Heart right ventricle (tissue), 16 donors: ENCODE results near the gene KLRG1. TPM values are rescaled to one million over a fixed set of nuclear protein-coding genes. Genes with fewer than 3 reads are reported as not detected.
A peak's percentile ranks its signal among the peaks of the same experiment; 100 is the strongest.

Source experiments
- ATAC-seq, 8 donors: fragments of 200-7000 bp; cut with Tn5 transposase; one replicate each; pipeline ENCODE4 v1.9.1; 2020; ENCODE audit warnings: mild to moderate bottlenecking in 8 of 8, moderate library complexity in 8 of 8, moderate number of reproducible peaks in 1 of 8
- DNase-seq, 2 donors: peaks; one replicate each; pipeline ENCODE4 v3.0.0-alpha.2; 2020
- H3K27ac ChIP-seq, 10 donors: fragments of 200-600 bp; sonication (generic) in 2 of 10; one replicate each; pipeline versions ENCODE4 v1.5.0 to v1.8.0; 2020 to 2022; ENCODE audit warnings: mild to moderate bottlenecking in 3 of 10
- H3K27me3 ChIP-seq, 7 donors: fragments of 200-600 bp; one replicate each; pipeline ENCODE4 v1.8.0; 2021 to 2022; ENCODE audit warnings: mild to moderate bottlenecking in 2 of 7
- H3K36me3 ChIP-seq, 9 donors: fragments of 200-600 bp; sonication (generic) in 1 of 9; one replicate each; pipeline versions ENCODE4 v1.5.0 to v1.8.0; 2020 to 2022; ENCODE audit warnings: mild to moderate bottlenecking in 2 of 9
- H3K4me1 ChIP-seq, 9 donors: fragments of 200-600 bp; sonication (generic) in 1 of 9; one replicate each; pipeline versions ENCODE4 v1.5.0 to v1.8.0; 2020 to 2022; ENCODE audit warnings: mild to moderate bottlenecking in 4 of 9
- H3K4me3 ChIP-seq, 10 donors: fragments of 200-600 bp; sonication (generic) in 2 of 10; one replicate each; pipeline versions ENCODE4 v1.5.0 to v1.8.0; 2020 to 2022; ENCODE audit warnings: mild to moderate bottlenecking in 7 of 10, moderate library complexity in 2 of 10
- H3K9me3 ChIP-seq, 11 donors: fragments of 200-600 bp in 10 of 11; sonication (generic) in 2 of 11; one replicate each; pipeline versions ENCODE4 v1.5.0 to v1.8.0; 2013 to 2022; ENCODE audit warnings: mild to moderate bottlenecking in 2 of 11, control low read depth in 1 of 11, moderate library complexity in 1 of 11
- WGBS, 2 donors: extraction: QIAGEN DNeasy Blood & Tissue Kit; methylation state at CpG; one replicate each; pipeline ENCODE4 v1.1.7; 2013; ENCODE audit warnings: inconsistent platforms in 1 of 2; 5-methylcytosine and 5-hydroxymethylcytosine counted together
- intact Hi-C, 10 donors: fragments of 100-400 bp; cut with DNase I; formaldehyde crosslinking; loops; one replicate each; pipeline versions ENCODE4 v1.11.1 to v1.14.2; 2022
- polyA plus RNA-seq, 2 donors: library from polyadenylated mRNA; stranded (reverse); fragments of 200-250 nt; gene quantifications; one replicate each; pipeline ENCODE4 v1.2.3, GENCODE V29; 2013
- total RNA-seq, 10 donors: library from RNA; stranded (reverse); fragmentation: NEBNext Ultra II Directional in 3 of 10; extraction: Animal tissue kit (Norgen Biotek cat#: 25700) in 3 of 10; gene quantifications; one replicate each; pipeline versions ENCODE4 v1.2.1 to v1.2.4, GENCODE V29; 2021 to 2023
- TF ChIP-seq, protein P1 (sequence below), 9 donors: fragments of 200-600 bp; sonication (generic) in 2 of 9; IDR thresholded peaks; one replicate each; pipeline versions ENCODE4 v1.5.0 to v1.8.0; 2021 to 2022; ENCODE audit warnings: antibody characterized with exemption in 9 of 9, mild to moderate bottlenecking in 5 of 9, moderate library complexity in 1 of 9
- donor health status: Arrhythmogenic right ventricular cardiomyopathy.
- donor health status: ischemic (EF 13 %, LVEDD 7.1; RV severe dilation, severe dysfunction).
- donor health status: healthy with polysubstance abuse.
- donor health status: DM: no; HTN: yes; CAD: no.
- donor health status: DM: no; HTN: no; CAD: no.
- donor health status: ischemic (EF 25% LVEDD 6.9; RV normal size, moderate dysfunction).
- donor health status: ischemic (EF 25% LVEDD 5.7; RV mildly dilated, moderate dysfunction).
- donor health status: healthy.
- donor health status: DM: yes; HTN: yes; CAD: no.
- donor health status: Ischemic cardiomyopathy.
- donor health status: ischemic (EF 35%, LVEDD 5.7; RV mildly dilated, moderate dysfunction).
- donor health status: nonischemic (EF 11% LVEDD 7.7; RV severe dilation, severe dysfunction).
- donor health status: DM: yes; HTN: yes; CAD: no.
- donor health status: PGD.
- donor health status: ischemic (EF 29% LVEDD 5.4; RV normal size, mild dysfunction).
- donor health status: nonischemic (EF 23%, LVEDD 6.1; RV moderate dilation, normal function).

KLRG1 gene
- total and polyA plus RNA-seq, 12 donors: 1.7 to 9.2 (median 3.9) TPM

DNA sequence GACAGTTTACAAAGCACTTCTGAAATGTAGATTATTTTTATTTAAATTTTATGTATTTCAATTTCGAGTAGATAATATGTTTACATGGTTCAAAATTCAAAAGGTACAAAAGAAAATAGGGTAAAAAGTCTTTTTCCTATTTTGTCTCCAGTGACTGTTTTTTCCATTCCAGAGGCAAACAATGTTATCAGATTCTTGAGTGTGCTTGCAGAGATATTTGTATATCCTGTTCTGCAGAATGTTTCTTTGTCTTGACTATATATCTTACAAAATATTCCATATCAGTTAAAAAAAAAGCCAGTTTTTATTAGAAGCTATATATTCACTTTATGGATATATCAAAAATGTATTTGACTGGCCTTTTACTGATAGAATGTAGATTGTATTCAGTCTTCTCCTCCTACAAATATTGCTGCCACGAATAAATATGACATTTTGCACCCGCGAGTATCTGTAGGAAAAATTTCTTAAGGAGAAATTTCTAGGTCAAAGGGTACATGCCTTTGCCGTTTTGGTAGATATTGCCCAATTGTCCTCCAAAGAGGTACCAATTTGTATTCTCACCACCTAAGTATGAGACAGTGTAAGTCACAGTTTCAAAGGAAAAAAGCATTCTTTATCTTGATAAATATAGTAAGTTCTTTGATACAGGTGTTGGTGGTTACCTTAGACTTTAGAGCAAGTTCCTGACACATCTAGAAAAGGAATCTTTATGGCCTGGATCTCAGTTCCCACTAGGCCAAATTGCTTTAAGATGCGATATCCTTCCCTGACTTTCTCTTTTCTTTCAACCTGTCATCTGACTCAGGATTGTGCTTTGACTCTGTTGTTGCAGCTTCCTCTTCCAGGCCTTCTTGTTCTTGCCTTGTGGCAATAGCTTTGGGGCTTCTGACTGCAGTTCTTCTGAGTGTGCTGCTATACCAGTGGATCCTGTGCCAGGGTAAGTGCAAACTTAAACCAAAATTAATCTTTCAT lies 2.3 kb downstream of the KLRG1 start:
- H3K4me1 ChIP-seq: peaks cover 0 to 62% (median 41%) of the 10 kb centered on the region in 9 donors
- peak overlapping the region in 6 of 10 donors; percentile 41 to 66 (median 58) for H3K27ac ChIP-seq
- peak overlapping the region in 1 of 10 donors; percentile 32 for H3K4me3 ChIP-seq
- TF ChIP-seq, protein P1, sequence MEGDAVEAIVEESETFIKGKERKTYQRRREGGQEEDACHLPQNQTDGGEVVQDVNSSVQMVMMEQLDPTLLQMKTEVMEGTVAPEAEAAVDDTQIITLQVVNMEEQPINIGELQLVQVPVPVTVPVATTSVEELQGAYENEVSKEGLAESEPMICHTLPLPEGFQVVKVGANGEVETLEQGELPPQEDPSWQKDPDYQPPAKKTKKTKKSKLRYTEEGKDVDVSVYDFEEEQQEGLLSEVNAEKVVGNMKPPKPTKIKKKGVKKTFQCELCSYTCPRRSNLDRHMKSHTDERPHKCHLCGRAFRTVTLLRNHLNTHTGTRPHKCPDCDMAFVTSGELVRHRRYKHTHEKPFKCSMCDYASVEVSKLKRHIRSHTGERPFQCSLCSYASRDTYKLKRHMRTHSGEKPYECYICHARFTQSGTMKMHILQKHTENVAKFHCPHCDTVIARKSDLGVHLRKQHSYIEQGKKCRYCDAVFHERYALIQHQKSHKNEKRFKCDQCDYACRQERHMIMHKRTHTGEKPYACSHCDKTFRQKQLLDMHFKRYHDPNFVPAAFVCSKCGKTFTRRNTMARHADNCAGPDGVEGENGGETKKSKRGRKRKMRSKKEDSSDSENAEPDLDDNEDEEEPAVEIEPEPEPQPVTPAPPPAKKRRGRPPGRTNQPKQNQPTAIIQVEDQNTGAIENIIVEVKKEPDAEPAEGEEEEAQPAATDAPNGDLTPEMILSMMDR (IDR thresholded peaks at IDR 0.05): no peak
- DNase-seq (no peak), ATAC-seq (no peak)
- H3K36me3 ChIP-seq: no peaks in the 10 kb centered on the region
- intact Hi-C loops: loop anchor here in 1 of 10 donors (2.0 to 5.0 kb wide), 2 partner anchors 41 to 46 kb away; no protein-coding TSS in a partner anchor
- H3K9me3 ChIP-seq: no peaks in the 10 kb centered on the region
- H3K27me3 ChIP-seq: no peaks in the 10 kb centered on the region
- WGBS, 2 donors: 50 to 62% methylated on average over 6 of the region's 6 CpGs

DNA sequence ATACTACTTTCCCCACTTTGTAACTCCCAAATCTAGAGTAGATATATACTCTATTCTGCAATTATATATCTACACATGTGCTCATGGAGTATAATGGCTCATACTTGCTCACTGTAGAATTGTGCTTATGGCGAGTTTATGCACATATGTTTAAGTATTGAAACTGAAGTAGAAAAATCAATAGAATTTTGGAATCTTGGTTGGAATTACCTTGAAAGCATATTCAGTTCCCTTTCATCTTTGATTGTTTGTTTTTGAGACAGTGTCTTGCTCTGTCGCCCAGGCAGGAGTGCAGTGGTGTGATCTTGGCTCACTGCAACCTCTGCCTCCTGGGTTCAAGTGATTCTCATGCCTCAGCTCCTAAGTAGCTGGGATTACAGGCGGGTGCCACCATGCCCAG lies 4.5 kb downstream of the KLRG1 start:
- H3K4me1 ChIP-seq: peaks cover 0 to 48% (median 25%) of the 10 kb centered on the region in 9 donors
- no peak overlapping the region for H3K27ac ChIP-seq
- no peak for DNase-seq
- H3K4me3 ChIP-seq: peak overlapping the region in 1 of 10 donors; percentile 32
- no peaks in the 10 kb centered on the region for H3K27me3 ChIP-seq
- H3K36me3 ChIP-seq: no peaks in the 10 kb centered on the region
- no peaks in the 10 kb centered on the region for H3K9me3 ChIP-seq
- TF ChIP-seq, protein P1 (IDR thresholded peaks at IDR 0.05): no peak
- WGBS, 2 donors: 89 to 92% methylated on average over 3 of the region's 3 CpGs
- intact Hi-C loops: loop anchor here in 1 of 10 donors (5.0 kb wide), 1 partner anchor 43 kb away; no protein-coding TSS in a partner anchor
- no peak for ATAC-seq

DNA sequence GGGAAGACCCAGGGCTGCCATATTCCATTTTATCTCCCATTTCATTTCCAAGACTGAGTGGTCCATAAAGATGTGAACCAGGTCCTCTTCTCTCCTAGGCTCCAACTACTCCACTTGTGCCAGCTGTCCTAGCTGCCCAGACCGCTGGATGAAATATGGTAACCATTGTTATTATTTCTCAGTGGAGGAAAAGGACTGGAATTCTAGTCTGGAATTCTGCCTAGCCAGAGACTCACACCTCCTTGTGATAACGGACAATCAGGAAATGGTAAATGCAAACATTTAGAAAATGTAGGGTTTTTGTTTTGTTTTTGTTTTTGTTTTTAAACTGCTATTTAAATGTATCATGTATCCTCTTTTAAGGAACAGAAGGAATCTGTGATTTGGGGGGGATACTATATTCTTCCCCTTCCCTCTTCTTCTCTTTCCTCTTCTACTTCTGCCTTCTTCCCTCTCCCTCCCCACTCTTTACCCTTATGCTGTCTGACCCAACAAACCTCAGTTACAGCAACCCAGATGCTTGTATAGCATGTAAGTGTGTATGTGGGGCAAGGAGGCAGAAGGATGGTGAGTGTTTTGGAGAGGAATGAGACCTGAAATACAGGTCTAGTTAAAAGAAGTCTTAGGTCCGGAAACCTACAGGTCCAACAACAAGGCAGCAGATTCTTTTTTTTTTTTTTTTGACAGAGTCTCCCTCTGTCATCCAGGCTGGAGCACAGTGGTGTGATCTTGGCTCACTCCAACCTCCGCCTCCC lies 5.9 kb downstream of the KLRG1 start:
- intact Hi-C loops: no loop called here
- WGBS, 2 donors: 77 to 78% methylated on average over 4 of the region's 4 CpGs

More for the DNA sequence above, 5.9 kb downstream of the KLRG1 start:
- Histone ChIP-seq H3K27ac (no peak overlapping the region), H3K36me3 (no peaks in the 10 kb centered on the region), H3K27me3 (no peaks in the 10 kb centered on the region), H3K4me3 (no peak overlapping the region), H3K9me3 (no peaks in the 10 kb centered on the region), H3K4me1 (peaks cover 0 to 34% (median 19%) of the 10 kb centered on the region in 9 donors)
- no peak for DNase-seq
- TF ChIP-seq, protein P1 (IDR thresholded peaks at IDR 0.05): no peak
- no peak for ATAC-seq
